ENCODE data around the gene GOLGA6C.
"Not testable (repeated sequence)": the region's sequence is repeated elsewhere in the genome, so short reads cannot be mapped to it uniquely, and the experiment has no call there.

The GOLGA6C gene

GRCh38 chr15:75213212-75213767, 44.8 kb upstream of the GOLGA6C start:
- ChIA-PET POLR2A (no interaction called here), CTCF (interaction anchor here (2.1 to 2.2 kb wide), 2 partner anchors 12 to 184 kb away, joined by 5 to 11 read pairs; partner anchors contain the start of gene C15orf39)
- no peak for TF ChIP-seq CTCF (IDR thresholded peaks at IDR 0.05; ENCODE audit: control extremely low read depth, extremely low read depth, low read depth, missing control alignments)
- DNase-seq (ENCODE audit: extremely low spot score), result no peak

GRCh38 chr15:75213768-75214221, 44.3 kb upstream of the GOLGA6C start:
- ChIA-PET CTCF (interaction anchor here (2.3 to 3.0 kb wide), 3 partner anchors 10 to 184 kb away, joined by 14 to 23 read pairs (median 19); no protein-coding TSS in a partner anchor), POLR2A (interaction anchor here (0.6 kb wide), 1 partner anchor 9 kb away, joined by 6 read pairs; no protein-coding TSS in a partner anchor)
- DNase-seq (ENCODE audit: extremely low spot score), result no peak
- TF ChIP-seq CTCF (IDR thresholded peaks at IDR 0.05; ENCODE audit: control extremely low read depth, extremely low read depth, low read depth, missing control alignments), result no peak

DNA sequence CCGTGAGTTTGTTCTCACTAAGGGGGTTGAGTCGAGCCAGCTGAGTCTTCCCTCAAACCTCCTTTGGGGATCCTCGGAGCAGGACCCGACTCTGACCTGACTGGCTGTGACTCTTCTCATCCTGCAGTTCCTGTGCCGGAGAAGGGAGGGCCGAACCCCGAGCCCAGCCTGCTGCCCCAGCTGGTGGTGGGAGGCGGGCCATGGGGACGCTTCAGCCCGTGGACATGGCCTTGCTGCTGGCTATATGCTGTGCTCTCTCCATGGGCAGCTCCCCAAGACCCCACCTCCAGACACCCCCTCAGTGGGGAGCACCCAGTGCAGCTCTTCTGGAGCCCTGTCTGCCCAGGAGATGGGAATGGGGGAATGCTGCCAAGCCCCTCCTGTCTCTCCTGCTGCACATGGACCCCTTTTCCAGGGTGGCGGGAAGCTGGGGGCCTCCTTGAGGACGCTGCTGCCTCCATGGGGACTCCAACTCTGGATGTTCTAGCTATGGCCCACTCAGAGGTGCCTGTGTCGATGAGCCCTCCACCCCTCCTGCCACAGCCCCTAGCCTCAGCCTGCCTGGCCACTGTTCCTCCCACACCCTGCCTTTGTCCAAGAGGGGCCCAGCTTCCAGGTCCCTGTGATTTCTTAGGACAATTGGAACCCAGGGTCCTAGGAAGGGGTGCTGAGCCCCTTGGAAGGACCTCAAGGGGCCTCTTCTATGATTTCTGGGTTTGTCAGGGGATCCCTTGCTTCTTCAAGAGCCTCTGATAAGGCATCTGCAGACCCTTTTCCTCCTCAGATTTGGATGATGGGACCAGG, 43.6 kb upstream of the GOLGA6C start:
- no peak for TF ChIP-seq CTCF (IDR thresholded peaks at IDR 0.05; ENCODE audit: control extremely low read depth, extremely low read depth, low read depth, missing control alignments)
- no peak for DNase-seq (ENCODE audit: extremely low spot score)
- CTCF ChIA-PET, result interaction anchor here (1.5 to 3.0 kb wide), 7 partner anchors 7 to 313 kb away, joined by 3 to 23 read pairs (median 9); partner anchors contain the start of gene C15orf39
- POLR2A ChIA-PET, result interaction anchor here (0.6 to 1.4 kb wide), 2 partner anchors 8 to 171 kb away, joined by 6 read pairs; no protein-coding TSS in a partner anchor

DNA sequence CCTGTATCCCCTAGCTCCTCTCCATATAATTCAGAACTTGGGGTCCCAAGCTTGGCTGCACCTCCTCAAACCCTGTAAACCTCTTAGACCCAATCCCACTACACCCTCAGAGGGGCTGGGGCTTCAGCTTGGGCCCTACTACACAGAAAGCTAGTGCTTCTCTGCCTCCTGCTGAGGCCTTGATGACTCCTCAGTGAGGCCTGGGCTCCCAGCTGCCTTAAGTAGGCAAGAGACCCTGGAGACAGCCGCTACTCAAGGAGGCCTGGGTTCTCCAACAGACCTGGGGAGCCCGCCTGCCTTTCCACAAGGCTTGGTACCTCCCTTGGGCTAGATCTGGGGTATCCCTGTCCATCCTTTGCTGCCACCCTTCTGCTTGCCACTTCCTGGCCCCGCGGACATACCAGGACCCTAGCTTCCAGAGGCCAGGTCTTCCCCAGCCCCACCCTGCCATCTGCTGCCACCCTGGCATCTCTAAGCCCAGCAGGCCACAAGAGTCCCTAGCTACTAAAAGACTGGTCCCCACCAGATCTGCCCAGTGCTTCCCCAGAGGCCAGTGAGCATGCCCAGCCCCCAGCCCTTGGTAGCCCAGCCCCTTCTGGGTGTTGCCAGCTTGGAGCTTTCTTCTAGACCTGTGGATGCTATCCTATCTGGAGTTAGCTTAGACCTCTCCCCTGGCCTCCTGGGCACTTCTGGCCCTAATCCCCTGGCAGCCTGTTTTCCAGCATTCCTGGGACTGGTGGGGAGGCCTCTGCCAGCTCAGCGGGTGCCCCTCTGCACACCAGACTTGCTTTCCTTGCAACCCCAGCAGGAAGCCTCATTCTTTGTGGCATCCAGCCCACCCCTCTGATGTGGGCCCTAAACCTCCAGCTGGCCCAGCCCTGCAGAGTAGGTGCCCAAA, 42.8 kb upstream of the GOLGA6C start:
- ChIA-PET POLR2A (interaction anchor here (0.6 to 1.4 kb wide), 2 partner anchors 172 to 542 kb away, joined by 3 to 6 read pairs; no protein-coding TSS in a partner anchor), CTCF (interaction anchor here (1.5 to 3.0 kb wide), 7 partner anchors 8 to 314 kb away, joined by 3 to 23 read pairs (median 9); partner anchors contain the start of gene C15orf39)
- TF ChIP-seq CTCF (IDR thresholded peaks at IDR 0.05; ENCODE audit: control extremely low read depth, extremely low read depth, low read depth, missing control alignments), result no peak
- DNase-seq (ENCODE audit: extremely low spot score), result no peak

GRCh38 chr15:75217012-75217411, 41.1 kb upstream of the GOLGA6C start:
- DNase-seq (ENCODE audit: extremely low spot score), result no peak
- no peak for TF ChIP-seq CTCF (IDR thresholded peaks at IDR 0.05; ENCODE audit: control extremely low read depth, extremely low read depth, low read depth, missing control alignments)
- POLR2A ChIA-PET, result interaction anchor here (0.6 kb wide), 1 partner anchor 13 kb away, joined by 3 read pairs; no protein-coding TSS in a partner anchor
- CTCF ChIA-PET, result interaction anchor here (2.3 to 3.0 kb wide), 3 partner anchors 10 to 187 kb away, joined by 6 to 23 read pairs (median 19); no protein-coding TSS in a partner anchor

GRCh38 chr15:75217574-75217973, 40.6 kb upstream of the GOLGA6C start:
- DNase-seq (ENCODE audit: extremely low spot score); CTCF ChIA-PET; POLR2A ChIA-PET: not testable (repeated sequence)

- CTCF ChIA-PET, result interaction anchor here (0.9 to 1.8 kb wide), 6 partner anchors 13 to 269 kb away, joined by 3 to 5 read pairs (median 4); no protein-coding TSS in a partner anchor
- not testable (repeated sequence) for DNase-seq (ENCODE audit: extremely low spot score)
- POLR2A ChIA-PET, result interaction anchor here (1.7 kb wide), 1 partner anchor 9 kb away, joined by 6 read pairs; no protein-coding TSS in a partner anchor
Observed at GRCh38 chr15:75219507-75219929, 38.6 kb upstream of the GOLGA6C start.
